DMS153 treated with DMSO at 0.1 percent for 48 hours (cell line): ENCODE data around the gene OTP.
"Not testable (repeated sequence)": the region's sequence is repeated elsewhere in the genome, so short reads cannot be mapped to it uniquely, and the experiment has no call there.

ENCODE experiments used
- DNase-seq: peaks from one replicate; lab custom pipeline; 2025; ENCODE audit not compliant: unreplicated experiment; lab: John Stamatoyannopoulos, UW

Gene OTP

GRCh38 chr5:77616920-77617319, 21.6 kb downstream of the OTP start:
- DNase-seq = no peak

GRCh38 chr5:77608927-77609326, 29.6 kb downstream of the OTP start:
- not testable (repeated sequence) for DNase-seq

GRCh38 chr5:77607324-77607723, 31.2 kb downstream of the OTP start:
- DNase-seq = no peak

- no peak for DNase-seq
These were observed 32.2 kb downstream of the OTP start for GRCh38 chr5:77606279-77606678.

GRCh38 chr5:77599679-77600078, 38.8 kb downstream of the OTP start:
- DNase-seq = no peak

GRCh38 chr5:77590347-77590746, 48.2 kb downstream of the OTP start:
- no peak for DNase-seq

GRCh38 chr5:77588175-77588574, 50.3 kb downstream of the OTP start:
- no peak for DNase-seq

GRCh38 chr5:77586101-77586500, 52.4 kb downstream of the OTP start:
- DNase-seq = no peak

GRCh38 chr5:77582143-77582542, 56.4 kb downstream of the OTP start:
- not testable (repeated sequence) for DNase-seq
